Hepatocyte (in vitro differentiated cells): ENCODE results near the gene RFFL. TPM values are rescaled to one million over a fixed set of nuclear protein-coding genes. Genes with fewer than 3 reads are reported as not detected.

Experiments used
- DNase-seq: peaks from one replicate; pipeline ENCODE4 v3.0.0-alpha.2; 2016; ENCODE audit warnings: low spot score
- H2AFZ ChIP-seq: fragments of 200-600 bp; sonication (generic); 2 replicates; pipeline ENCODE4 v1.6.0; 2016; ENCODE audit warnings: antibody characterized with exemption, mild to moderate bottlenecking
- H3K27ac ChIP-seq: fragments of 200-600 bp; sonication (generic); 2 replicates; pipeline ENCODE4 v1.5.1; 2016; ENCODE audit warnings: mild to moderate bottlenecking
- H3K27me3 ChIP-seq: fragments of 200-600 bp; sonication (generic); 2 replicates; pipeline ENCODE4 v1.6.1; 2016
- H3K36me3 ChIP-seq: fragments of 200-600 bp; sonication (generic); replicated peaks from 2 replicates; pipeline ENCODE4 v1.5.1; 2016; ENCODE audit warnings: low read depth; ENCODE audit not compliant: insufficient read depth
- H3K4me1 ChIP-seq: fragments of 200-600 bp; sonication (generic); 2 replicates; pipeline ENCODE4 v1.5.1; 2016; ENCODE audit warnings: mild to moderate bottlenecking, moderate library complexity; ENCODE audit not compliant: insufficient read depth
- H3K4me2 ChIP-seq: fragments of 200-600 bp; sonication (generic); 2 replicates; pipeline ENCODE4 v1.6.0; 2016
- H3K4me3 ChIP-seq: fragments of 200-600 bp; sonication (generic); 2 replicates; pipeline ENCODE4 v1.5.1; 2016; ENCODE audit warnings: mild to moderate bottlenecking
- H3K79me2 ChIP-seq: fragments of 200-600 bp; sonication (generic); 2 replicates; pipeline ENCODE4 v1.6.0; 2017; ENCODE audit warnings: mild to moderate bottlenecking
- H3K9me2 ChIP-seq: fragments of 200-600 bp; sonication (generic); replicated peaks from 2 replicates; pipeline ENCODE4 v1.6.0; 2017; ENCODE audit warnings: mild to moderate bottlenecking; ENCODE audit not compliant: insufficient read depth
- H3K9me3 ChIP-seq: fragments of 200-600 bp; sonication (generic); 2 replicates; pipeline ENCODE4 v1.5.1; 2016; ENCODE audit warnings: low read depth, mild to moderate bottlenecking
- H4K20me1 ChIP-seq: fragments of 200-600 bp; sonication (generic); 2 replicates; pipeline ENCODE4 v1.6.0; 2016; ENCODE audit warnings: mild to moderate bottlenecking; ENCODE audit not compliant: insufficient read depth, poor library complexity, severe bottlenecking
- CTCF ChIP-seq: fragments of 200-600 bp; sonication (generic); IDR thresholded peaks from 2 replicates; pipeline ENCODE4 v1.5.1; 2016; ENCODE audit warnings: antibody characterized with exemption, mild to moderate bottlenecking; ENCODE audit not compliant: poor library complexity
- EZH2 ChIP-seq: fragments of 200-600 bp; sonication (generic); IDR thresholded peaks from 2 replicates; pipeline ENCODE4 v1.6.1; 2016; ENCODE audit warnings: antibody characterized with exemption, mild to moderate bottlenecking, borderline replicate concordance
- EZH2phosphoT487 ChIP-seq: fragments of 200-600 bp; sonication (generic); IDR thresholded peaks from one replicate; pipeline ENCODE4 v1.6.1; 2018; ENCODE audit warnings: antibody characterized with exemption, mild to moderate bottlenecking, low read depth, moderate library complexity; ENCODE audit not compliant: unreplicated experiment, severe bottlenecking
- WGBS: methylation state at CpG from one replicate; pipeline ENCODE4 v1.1.6; 2016; ENCODE audit warnings: low lambda C conversion rate; ENCODE audit errors: missing lambda C conversion rate; 5-methylcytosine and 5-hydroxymethylcytosine counted together
- polyA plus RNA-seq: library from polyadenylated mRNA; unstranded; fragments of >200 nt; fragmentation: Nextera tagmentation; extraction: Ambion mirVana; gene quantifications from 2 replicates; pipeline ENCODE4 v1.2.1, GENCODE V29; 2016
- total RNA-seq: library from RNA; depleted of rRNA; stranded (reverse); fragments of >200 nt; gene quantifications from 2 replicates; pipeline ENCODE4 v1.2.3, GENCODE V29; 2014

RFFL gene
- total and polyA plus RNA-seq, 2 experiments from 2014 or later, result 12.9 to 22.7 TPM

DNA sequence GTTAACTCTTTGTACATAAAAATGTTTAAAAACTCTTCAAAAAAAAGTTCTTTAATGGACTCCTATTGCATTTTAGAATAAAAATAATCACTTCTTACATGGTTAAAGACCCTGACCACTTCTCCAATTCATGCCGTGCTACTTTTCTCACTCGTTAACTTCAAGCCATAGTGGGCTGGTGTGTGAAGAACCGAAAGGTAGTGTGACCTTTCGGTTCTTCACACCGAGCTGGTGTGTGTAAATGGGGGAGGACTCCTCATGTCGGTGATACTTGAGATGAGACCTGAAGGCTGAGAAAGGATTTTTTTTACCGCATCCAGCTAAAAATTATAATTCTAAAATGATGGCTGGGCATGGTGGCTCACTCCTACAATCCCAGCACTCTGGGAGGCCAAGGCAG is 22.1 kb downstream of the RFFL start:
- no peak for TF ChIP-seq CTCF
- TF ChIP-seq EZH2, result no peak
- no peak for TF ChIP-seq EZH2phosphoT487
- no peaks in the 10 kb centered on the region for H3K9me3 ChIP-seq
- no peaks in the 10 kb centered on the region for H3K9me2 ChIP-seq
- no peak overlapping the region for H3K4me2 ChIP-seq
- H4K20me1 ChIP-seq, result peaks cover 3% of the 10 kb centered on the region
- no peak overlapping the region for H2AFZ ChIP-seq
- no peaks in the 10 kb centered on the region for H3K36me3 ChIP-seq
- H3K27ac ChIP-seq, result no peak overlapping the region
- H3K27me3 ChIP-seq, result no peaks in the 10 kb centered on the region
- peaks cover 44% of the 10 kb centered on the region for H3K79me2 ChIP-seq
- no peak overlapping the region for H3K4me3 ChIP-seq
- DNase-seq, result no peak
- whole genome bisulfite sequencing, result 97% methylated on average over 7 of the region's 7 CpGs
- H3K4me1 ChIP-seq, result peaks cover 1% of the 10 kb centered on the region

GRCh38 chr17:35038453-35038852 is 25.1 kb downstream of the RFFL start:
- TF ChIP-seq EZH2phosphoT487 (no peak), CTCF (no peak), EZH2 (no peak)
- no peaks in the 10 kb centered on the region for H4K20me1 ChIP-seq
- no peak overlapping the region for H3K27ac ChIP-seq
- H3K79me2 ChIP-seq, result peaks cover 22% of the 10 kb centered on the region
- H3K4me3 ChIP-seq, result no peak overlapping the region
- no peak for DNase-seq
- H3K9me2 ChIP-seq, result no peaks in the 10 kb centered on the region
- H3K9me3 ChIP-seq, result no peaks in the 10 kb centered on the region
- 98% methylated on average over 3 of the region's 3 CpGs for WGBS
- no peak overlapping the region for H3K4me2 ChIP-seq
- H2AFZ ChIP-seq, result no peak overlapping the region
- H3K4me1 ChIP-seq, result no peaks in the 10 kb centered on the region
- no peaks in the 10 kb centered on the region for H3K36me3 ChIP-seq
- no peaks in the 10 kb centered on the region for H3K27me3 ChIP-seq

- no peak for TF ChIP-seq EZH2
- TF ChIP-seq EZH2phosphoT487, result no peak
- TF ChIP-seq CTCF, result no peak
- Histone ChIP-seq H3K4me2 (no peak overlapping the region), H4K20me1 (no peaks in the 10 kb centered on the region), H3K4me1 (no peaks in the 10 kb centered on the region), H3K9me3 (no peaks in the 10 kb centered on the region), H2AFZ (no peak overlapping the region), H3K79me2 (peaks cover 6% of the 10 kb centered on the region), H3K27me3 (no peaks in the 10 kb centered on the region), H3K9me2 (no peaks in the 10 kb centered on the region), H3K27ac (no peak overlapping the region), H3K4me3 (no peak overlapping the region), H3K36me3 (no peaks in the 10 kb centered on the region)
- WGBS, result 79% methylated on average over 1 of the region's 1 CpG
- DNase-seq, result no peak
These were observed 32.7 kb downstream of the RFFL start for GRCh38 chr17:35030780-35031179.
